ENCODE measurements around the gene ALPG. TPM values are rescaled to one million over a fixed set of nuclear protein-coding genes. Genes with fewer than 3 reads are reported as not detected.
"Not testable (repeated sequence)": the region's sequence is repeated elsewhere in the genome, so short reads cannot be mapped to it uniquely, and the experiment has no call there.

The ALPG gene
- total and polyA plus RNA-seq, 4 donors = not detected

GRCh38 chr2:232390661-232391060 lies 16.0 kb upstream of the ALPG start (continued):
- TF ChIP-seq MAX (IDR thresholded peaks at IDR 0.05) (no peak), SP1 (IDR thresholded peaks at IDR 0.05) (no peak)

GRCh38 chr2:232393556-232393955 lies 13.1 kb upstream of the ALPG start:
- peaks cover 0 to under 1% (median 0%) of the 10 kb centered on the region in 4 donors for H3K4me1 ChIP-seq (ENCODE audit: control insufficient read depth in 4 of 4, insufficient read depth in 4 of 4, low read length in 3 of 4)
- 94% methylated on average over 8 of the region's 8 CpGs for WGBS
- H3K27me3 ChIP-seq (ENCODE audit: control insufficient read depth in 4 of 4, insufficient read depth in 4 of 4, low read length in 3 of 4) = peaks cover 0 to 16% (median 3%) of the 10 kb centered on the region in 4 donors
- H3K27ac ChIP-seq (ENCODE audit: low read depth in 1 of 2, low read length in 2 of 2) = no peak overlapping the region
- H3K9ac ChIP-seq (ENCODE audit: low read depth in 1 of 2, low read length in 2 of 2) = no peak overlapping the region
- no peak overlapping the region for H3K4me3 ChIP-seq (ENCODE audit: low read depth in 1 of 3, low read length in 3 of 3)
- DNase-seq (ENCODE audit: low spot score) = no peak
- H3K36me3 ChIP-seq (ENCODE audit: control insufficient read depth in 4 of 4, insufficient read depth in 3 of 4, low read depth in 1 of 4, low read length in 3 of 4) = no peaks in the 10 kb centered on the region
- TF ChIP-seq REST (IDR thresholded peaks at IDR 0.05) = no peak
- TF ChIP-seq HNF4A (conservative IDR thresholded peaks at IDR 0.05) = no peak
- no peak for TF ChIP-seq HNF4G (IDR thresholded peaks at IDR 0.05)
- TF ChIP-seq TAF1 (conservative IDR thresholded peaks at IDR 0.05) = no peak
- TF ChIP-seq GABPA (IDR thresholded peaks at IDR 0.05 in 1 of 2, conservative IDR thresholded peaks at IDR 0.05 in 1 of 2) = no peak
- no peak for TF ChIP-seq NR2F2 (IDR thresholded peaks at IDR 0.05)
- no peak for TF ChIP-seq YY1 (IDR thresholded peaks at IDR 0.05)
- TF ChIP-seq EGR1 (IDR thresholded peaks at IDR 0.05; ENCODE audit: low read depth in 2 of 2) = no peak
- no peak for TF ChIP-seq FOXA1 (IDR thresholded peaks at IDR 0.05)
- TF ChIP-seq RXRA (IDR thresholded peaks at IDR 0.05) = no peak
- TF ChIP-seq JUND (IDR thresholded peaks at IDR 0.05) = no peak
- no peak for TF ChIP-seq SP1 (IDR thresholded peaks at IDR 0.05)
- no peak for TF ChIP-seq CTCF (IDR thresholded peaks at IDR 0.05; ENCODE audit: low read depth, low read length, missing input control)
- TF ChIP-seq ZBTB33 (IDR thresholded peaks at IDR 0.05) = no peak
- TF ChIP-seq MAX (IDR thresholded peaks at IDR 0.05) = no peak
- no peak for TF ChIP-seq ATF3 (IDR thresholded peaks at IDR 0.05)
- no peak for TF ChIP-seq FOXA2 (IDR thresholded peaks at IDR 0.05)
- no peak for TF ChIP-seq RAD21 (IDR thresholded peaks at IDR 0.05)
- H3K9me3 ChIP-seq (ENCODE audit: control insufficient read depth in 4 of 4, low read length in 3 of 4) = no peaks in the 10 kb centered on the region

GRCh38 chr2:232394431-232394830 lies 12.2 kb upstream of the ALPG start:
- not testable (repeated sequence) for DNase-seq (ENCODE audit: low spot score); H3K4me1 ChIP-seq (ENCODE audit: control insufficient read depth in 4 of 4, insufficient read depth in 4 of 4, low read length in 3 of 4); H3K36me3 ChIP-seq (ENCODE audit: control insufficient read depth in 4 of 4, insufficient read depth in 3 of 4, low read depth in 1 of 4, low read length in 3 of 4); H3K27me3 ChIP-seq (ENCODE audit: control insufficient read depth in 4 of 4, insufficient read depth in 4 of 4, low read length in 3 of 4); H3K9ac ChIP-seq (ENCODE audit: low read depth in 1 of 2, low read length in 2 of 2); H3K9me3 ChIP-seq (ENCODE audit: control insufficient read depth in 4 of 4, low read length in 3 of 4); H3K4me3 ChIP-seq (ENCODE audit: low read depth in 1 of 3, low read length in 3 of 3); H3K27ac ChIP-seq (ENCODE audit: low read depth in 1 of 2, low read length in 2 of 2)
- 85% methylated on average over 7 of the region's 7 CpGs for WGBS

Data from liver (tissue), 9 donors.